ENCODE measurements around the gene IL18.

- TF ChIP-seq EZH2phosphoT487 (IDR thresholded peaks at IDR 0.05; ENCODE audit: borderline replicate concordance, low read depth, low read length) (no peak), CTCF (conservative IDR thresholded peaks at IDR 0.05; ENCODE audit: low read length) (no peak)
These were observed 19.0 kb upstream of the IL18 start for GRCh38 chr11:112182867-112183266.

All from OCI-LY7 (cell line).